HepG2 (cell line): ENCODE results near the gene UBE2D3. TPM values are rescaled to one million over a fixed set of nuclear protein-coding genes. Genes with fewer than 3 reads are reported as not detected.

Experiments
- CERS6 ChIP-seq: sonication (generic); formaldehyde crosslinking; IDR thresholded peaks from 2 replicates; pipeline ENCODE4 v1.5.0; 2020; ENCODE audit warnings: missing genetic modification reagents
- CREM ChIP-seq, 2 experiments: sonication (generic) in 1 of 2; formaldehyde crosslinking in 1 of 2; IDR thresholded peaks; 2 replicates each; pipeline versions ENCODE4 v1.4.0 to v1.6.1; 2016 to 2020; ENCODE audit warnings: antibody characterized with exemption in 1 of 2, mild to moderate bottlenecking in 1 of 2, missing genetic modification reagents in 1 of 2
- IRF2 ChIP-seq: IDR thresholded peaks from 2 replicates; pipeline ENCODE4 v1.6.1; 2018; ENCODE audit warnings: missing genetic modification reagents, missing compliant biosample characterization
- MZF1 ChIP-seq: sonication (generic); formaldehyde crosslinking; IDR thresholded peaks from 2 replicates; pipeline ENCODE4 v1.8.1; 2023; ENCODE audit warnings: mild to moderate bottlenecking, missing genetic modification reagents, borderline replicate concordance
- NAIF1 ChIP-seq: sonication (generic); formaldehyde crosslinking; IDR thresholded peaks from 2 replicates; pipeline ENCODE4 v1.5.0; 2020; ENCODE audit warnings: mild to moderate bottlenecking, missing genetic modification reagents, borderline replicate concordance
- NR2F6 ChIP-seq, 2 experiments: IDR thresholded peaks; 2 replicates each; pipeline ENCODE4 v1.6.1; 2016; ENCODE audit warnings: antibody characterized with exemption in 1 of 2, mild to moderate bottlenecking in 1 of 2
- POLR2AphosphoS5 ChIP-seq: IDR thresholded peaks from 2 replicates; pipeline ENCODE4 v1.6.1; 2012; ENCODE audit warnings: low read depth, low read length
- PRMT3 ChIP-seq: sonication (generic); formaldehyde crosslinking; IDR thresholded peaks from 2 replicates; pipeline ENCODE4 v1.8.1; 2022; ENCODE audit warnings: low read depth, mild to moderate bottlenecking, moderate library complexity, missing genetic modification reagents, borderline replicate concordance
- SATB2 ChIP-seq: sonication (generic); formaldehyde crosslinking; IDR thresholded peaks from 2 replicates; pipeline ENCODE4 v1.5.0; 2020; ENCODE audit warnings: missing genetic modification reagents
- TOPORS ChIP-seq: sonication (generic); formaldehyde crosslinking; IDR thresholded peaks from 2 replicates; pipeline ENCODE4 v1.8.0; 2023; ENCODE audit warnings: mild to moderate bottlenecking, missing genetic modification reagents
- ZFAT ChIP-seq: sonication (generic); formaldehyde crosslinking; conservative IDR thresholded peaks from 2 replicates; pipeline ENCODE4 v1.8.1; 2023; ENCODE audit warnings: missing genetic modification reagents, inconsistent platforms
- ZKSCAN5 ChIP-seq: sonication (generic); formaldehyde crosslinking; IDR thresholded peaks from 2 replicates; pipeline ENCODE4 v1.5.1; 2020; ENCODE audit warnings: mild to moderate bottlenecking, missing genetic modification reagents
- ZNF260 ChIP-seq: sonication (generic); formaldehyde crosslinking; IDR thresholded peaks from 2 replicates; pipeline ENCODE4 v1.4.0; 2020; ENCODE audit warnings: missing genetic modification reagents, low read depth, mild to moderate bottlenecking, borderline replicate concordance
- ZNF556 ChIP-seq: sonication (generic); formaldehyde crosslinking; IDR thresholded peaks from 2 replicates; pipeline ENCODE4 v1.4.0; 2020; ENCODE audit warnings: mild to moderate bottlenecking, missing genetic modification reagents, borderline replicate concordance
- ZNF576 ChIP-seq: sonication (generic); formaldehyde crosslinking; IDR thresholded peaks from 2 replicates; pipeline ENCODE4 v1.4.0; 2020; ENCODE audit warnings: mild to moderate bottlenecking, missing genetic modification reagents
- ZNF781 ChIP-seq: sonication (generic); formaldehyde crosslinking; IDR thresholded peaks from 2 replicates; pipeline ENCODE4 v1.5.1; 2020; ENCODE audit warnings: borderline replicate concordance, mild to moderate bottlenecking, missing genetic modification reagents; ENCODE audit errors: not compliant biosample characterization
- polyA plus RNA-seq, 8 experiments: library from polyadenylated mRNA; depleted of rRNA in 3 of 8; stranded (reverse) in 7 of 8; unstranded in 1 of 8; fragments of >200 nt; fragmentation: Illumina TruSeq in 4 of 8; extraction: Trizol in 4 of 8; gene quantifications; 2 replicates each; pipeline versions ENCODE4 v1.2.1 to v1.2.3, GENCODE V29; 2011 to 2016; ENCODE audit warnings: low read depth in 4 of 8, missing spikeins in 1 of 8, mixed read lengths in 1 of 8; ENCODE audit not compliant: insufficient read depth in 1 of 8
- total RNA-seq, 5 experiments: library from RNA; depleted of rRNA; stranded (reverse); fragments of >200 nt; fragmentation: Illumina TruSeq; extraction: Trizol; gene quantifications; 2 replicates each; pipeline ENCODE4 v1.2.3, GENCODE V29; 2016; ENCODE audit warnings: low read depth in 1 of 5
- TF ChIP-seq, protein P1 (sequence below): sonication (generic); formaldehyde crosslinking; IDR thresholded peaks from 2 replicates; pipeline ENCODE4 v1.8.0; 2022; ENCODE audit warnings: mild to moderate bottlenecking, missing genetic modification reagents; ENCODE audit not compliant: insufficient replicate concordance
- TF ChIP-seq, protein P2 (sequence below), 2 experiments: fragments of 450-650 bp in 1 of 2; sonication (generic) in 1 of 2; formaldehyde crosslinking; IDR thresholded peaks; 2 replicates each; pipeline versions ENCODE4 v1.5.0 to v1.8.0; 2020 to 2022; ENCODE audit warnings: mild to moderate bottlenecking in 1 of 2, missing genetic modification reagents in 1 of 2
- TF ChIP-seq, protein P3 (sequence below): sonication (generic); formaldehyde crosslinking; IDR thresholded peaks from 2 replicates; pipeline ENCODE4 v1.4.0; 2020; ENCODE audit warnings: mild to moderate bottlenecking, missing genetic modification reagents

Gene UBE2D3
- total and polyA plus RNA-seq, 2 of the 13 experiments (the other 11 are each of a cell fraction or from before 2014, with no cell fraction given) = 224 to 293 TPM

- TF ChIP-seq NAIF1 (CRISPR knock-in tag) (no peak), ZNF781 (CRISPR knock-in tag) (no peak), MZF1 (CRISPR knock-in tag) (peak; percentile 23; the same call in 1 of the 2 replicates), ZKSCAN5 (no peak; the same call in 1 of the 2 replicates), PRMT3 (CRISPR knock-in tag) (peak; percentile 50; the same call in 1 of the 2 replicates), CREM (IDR thresholded peaks at IDR 0.05) (no peak), CREM (CRISPR knock-in tag; IDR thresholded peaks at IDR 0.05) (no peak), ZNF260 (no peak), TOPORS (peak; percentile 77), ZNF556 (CRISPR knock-in tag) (peak; percentile 71; the same call in 1 of the 2 replicates), SATB2 (no peak), ZNF576 (CRISPR knock-in tag) (no peak; the same call in 1 of the 2 replicates), POLR2AphosphoS5 (peak; percentile 64; the same call in 1 of the 2 replicates), ZFAT (CRISPR knock-in tag) (no peak), CERS6 (CRISPR knock-in tag) (no peak; the same call in 1 of the 2 replicates), NR2F6 (IDR thresholded peaks at IDR 0.05) (no peak), NR2F6 (CRISPR knock-in tag; IDR thresholded peaks at IDR 0.05) (0 out of 2 replicates have a peak, but pooled peaks have one; percentile 26), IRF2 (CRISPR knock-in tag) (no peak; the same call in 1 of the 2 replicates)
- TF ChIP-seq, protein P1, sequence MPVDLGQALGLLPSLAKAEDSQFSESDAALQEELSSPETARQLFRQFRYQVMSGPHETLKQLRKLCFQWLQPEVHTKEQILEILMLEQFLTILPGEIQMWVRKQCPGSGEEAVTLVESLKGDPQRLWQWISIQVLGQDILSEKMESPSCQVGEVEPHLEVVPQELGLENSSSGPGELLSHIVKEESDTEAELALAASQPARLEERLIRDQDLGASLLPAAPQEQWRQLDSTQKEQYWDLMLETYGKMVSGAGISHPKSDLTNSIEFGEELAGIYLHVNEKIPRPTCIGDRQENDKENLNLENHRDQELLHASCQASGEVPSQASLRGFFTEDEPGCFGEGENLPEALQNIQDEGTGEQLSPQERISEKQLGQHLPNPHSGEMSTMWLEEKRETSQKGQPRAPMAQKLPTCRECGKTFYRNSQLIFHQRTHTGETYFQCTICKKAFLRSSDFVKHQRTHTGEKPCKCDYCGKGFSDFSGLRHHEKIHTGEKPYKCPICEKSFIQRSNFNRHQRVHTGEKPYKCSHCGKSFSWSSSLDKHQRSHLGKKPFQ (CRISPR knock-in tag) = no peak
- TF ChIP-seq, protein P2, sequence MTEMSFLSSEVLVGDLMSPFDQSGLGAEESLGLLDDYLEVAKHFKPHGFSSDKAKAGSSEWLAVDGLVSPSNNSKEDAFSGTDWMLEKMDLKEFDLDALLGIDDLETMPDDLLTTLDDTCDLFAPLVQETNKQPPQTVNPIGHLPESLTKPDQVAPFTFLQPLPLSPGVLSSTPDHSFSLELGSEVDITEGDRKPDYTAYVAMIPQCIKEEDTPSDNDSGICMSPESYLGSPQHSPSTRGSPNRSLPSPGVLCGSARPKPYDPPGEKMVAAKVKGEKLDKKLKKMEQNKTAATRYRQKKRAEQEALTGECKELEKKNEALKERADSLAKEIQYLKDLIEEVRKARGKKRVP (CRISPR knock-in tag; IDR thresholded peaks at IDR 0.05) = no peak; a peak in 2 of 4 replicates
- TF ChIP-seq, protein P3, sequence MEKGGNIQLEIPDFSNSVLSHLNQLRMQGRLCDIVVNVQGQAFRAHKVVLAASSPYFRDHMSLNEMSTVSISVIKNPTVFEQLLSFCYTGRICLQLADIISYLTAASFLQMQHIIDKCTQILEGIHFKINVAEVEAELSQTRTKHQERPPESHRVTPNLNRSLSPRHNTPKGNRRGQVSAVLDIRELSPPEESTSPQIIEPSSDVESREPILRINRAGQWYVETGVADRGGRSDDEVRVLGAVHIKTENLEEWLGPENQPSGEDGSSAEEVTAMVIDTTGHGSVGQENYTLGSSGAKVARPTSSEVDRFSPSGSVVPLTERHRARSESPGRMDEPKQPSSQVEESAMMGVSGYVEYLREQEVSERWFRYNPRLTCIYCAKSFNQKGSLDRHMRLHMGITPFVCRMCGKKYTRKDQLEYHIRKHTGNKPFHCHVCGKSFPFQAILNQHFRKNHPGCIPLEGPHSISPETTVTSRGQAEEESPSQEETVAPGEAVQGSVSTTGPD (CRISPR knock-in tag) = no peak
These were observed 66.6 kb downstream of the UBE2D3 start, which contains the start of gene MANBA (continued) for GRCh38 chr4:102760645-102761295.
